K562 (cell line): Measurements from ENCODE around the gene SAP25.

Source experiments
- ATF3 ChIP-seq, 2 experiments: fragments of 450-650 bp in 1 of 2; sonication (generic) in 1 of 2; formaldehyde crosslinking in 1 of 2; IDR thresholded peaks in 1 of 2; conservative IDR thresholded peaks in 1 of 2; 2 replicates each; pipeline versions ENCODE4 v1.6.1 to v1.8.1; 2016 to 2023; ENCODE audit warnings: mild to moderate bottlenecking in 2 of 2, moderate library complexity in 2 of 2, inconsistent platforms in 1 of 2, missing genetic modification reagents in 1 of 2
- CHCHD3 ChIP-seq: fragments of 250-450 bp; sonication (Bioruptor Pico); IDR thresholded peaks from 2 replicates; pipeline ENCODE4 v2.1.2; 2022; ENCODE audit warnings: mild to moderate bottlenecking
- CHD2 ChIP-seq: IDR thresholded peaks from 2 replicates; pipeline ENCODE4 v1.6.1; 2011; ENCODE audit warnings: low read depth, low read length
- CTCF ChIP-seq, 3 experiments: IDR thresholded peaks in 2 of 3; conservative IDR thresholded peaks in 1 of 3; 2 replicates each; pipeline ENCODE4 v1.5.1; 2011 to 2012; ENCODE audit warnings: low read length in 3 of 3, mild to moderate bottlenecking in 3 of 3, control low read depth in 2 of 3, improper control_type of control experiment in 1 of 3, inconsistent platforms in 1 of 3, low read depth in 1 of 3, mixed read lengths in 1 of 3, moderate library complexity in 1 of 3; ENCODE audit not compliant: insufficient read depth in 2 of 3
- DNMT1 ChIP-seq: fragments of 450-650 bp; IDR thresholded peaks from 2 replicates; pipeline ENCODE4 v1.6.1; 2016; ENCODE audit warnings: antibody characterized with exemption, mild to moderate bottlenecking
- FOXO4 ChIP-seq: fragments of 450-650 bp; formaldehyde crosslinking; IDR thresholded peaks from 2 replicates; pipeline ENCODE4 v1.4.0; 2020; ENCODE audit warnings: mild to moderate bottlenecking, moderate library complexity
- HNRNPK ChIP-seq: fragments of 200-400 bp; formaldehyde crosslinking; IDR thresholded peaks from one replicate; pipeline ENCODE4 v1.6.1; 2018; ENCODE audit warnings: mild to moderate bottlenecking, low read depth, low read length; ENCODE audit not compliant: poor library complexity, severe bottlenecking
- LCOR ChIP-seq: sonication (generic); formaldehyde crosslinking; IDR thresholded peaks from 2 replicates; pipeline ENCODE4 v1.8.0; 2022; ENCODE audit warnings: mild to moderate bottlenecking, missing genetic modification reagents
- NR2F6 ChIP-seq: fragments of 450-650 bp; formaldehyde crosslinking; IDR thresholded peaks from 2 replicates; pipeline ENCODE4 v1.4.0; 2020; ENCODE audit warnings: mild to moderate bottlenecking
- SREBF2 ChIP-seq: sonication (generic); formaldehyde crosslinking; IDR thresholded peaks from 2 replicates; pipeline ENCODE4 v1.4.0; 2020; ENCODE audit warnings: mild to moderate bottlenecking, missing genetic modification reagents
- ZBTB26 ChIP-seq: fragments of 450-650 bp; formaldehyde crosslinking; IDR thresholded peaks from 2 replicates; pipeline ENCODE4 v1.4.0; 2022; ENCODE audit warnings: missing genetic modification characterization
- ZNF444 ChIP-seq: fragments of 250-450 bp; sonication (Bioruptor Pico); IDR thresholded peaks from 2 replicates; pipeline ENCODE4 v1.4.0; 2020; ENCODE audit warnings: mild to moderate bottlenecking, moderate library complexity

- no peak for TF ChIP-seq DNMT1
- TF ChIP-seq ZBTB26 (CRISPR knock-in tag): no peak
- TF ChIP-seq FOXO4 (CRISPR knock-in tag): no peak
- no peak for TF ChIP-seq CHD2
- no peak for TF ChIP-seq CTCF (IDR thresholded peaks at IDR 0.05 in 2 of 3, conservative IDR thresholded peaks at IDR 0.05 in 1 of 3; ENCODE audit: insufficient read depth in 2 of 3, low read depth in 1 of 3, low read length in 3 of 3)
- TF ChIP-seq NR2F6: no peak
- no peak for TF ChIP-seq SREBF2 (CRISPR knock-in tag)
- TF ChIP-seq CHCHD3: no peak
- no peak for TF ChIP-seq ZNF444 (CRISPR knock-in tag)
- no peak for TF ChIP-seq LCOR (CRISPR knock-in tag)
- TF ChIP-seq HNRNPK: no peak
- no peak for TF ChIP-seq ATF3 (IDR thresholded peaks at IDR 0.05)
- TF ChIP-seq ATF3 (CRISPR knock-in tag; conservative IDR thresholded peaks at IDR 0.05): no peak
Measured at GRCh38 chr7:100575746-100576383, 2.2 kb upstream of the SAP25 start.
